T-helper 2 cell treated with Interferon-gamma antibody and Interleukin-4, amounts not matched to agents 5 μg/mL and 100 μg/mL, for 36 hours (primary cell): Measurements from ENCODE around the gene PNPLA6.
"Not testable (repeated sequence)": the region's sequence is repeated elsewhere in the genome, so short reads cannot be mapped to it uniquely, and the experiment has no call there.

Experiments used
- DNase-seq: peaks from one replicate; pipeline ENCODE4 v3.0.0; 2021; ENCODE audit warnings: low spot score
- H3K27ac Mint-ChIP-seq: one replicate; pipeline ENCODE4 v1.8.0; 2021; ENCODE audit warnings: mild to moderate bottlenecking, mixed read lengths
- H3K27me3 Mint-ChIP-seq: one replicate; pipeline ENCODE4 v1.8.0; 2021; ENCODE audit warnings: low read depth, mixed read lengths
- H3K36me3 Mint-ChIP-seq: one replicate; pipeline ENCODE4 v1.8.0; 2021; ENCODE audit warnings: low read depth, mixed read lengths
- H3K4me1 Mint-ChIP-seq: one replicate; pipeline ENCODE4 v1.8.0; 2021; ENCODE audit warnings: low read depth, mixed read lengths
- H3K4me3 Mint-ChIP-seq: one replicate; pipeline ENCODE4 v1.8.0; 2022; ENCODE audit warnings: mild to moderate bottlenecking, moderate library complexity, mixed read lengths
- H3K9me3 Mint-ChIP-seq: one replicate; pipeline ENCODE4 v1.8.0; 2021; ENCODE audit warnings: mixed read lengths

Gene PNPLA6

GRCh38 chr19:7533925-7534480 lies 1.5 kb upstream of the PNPLA6 start:
- H3K9me3 Mint-ChIP-seq = no peaks in the 10 kb centered on the region
- H3K36me3 Mint-ChIP-seq = peaks cover 10% of the 10 kb centered on the region
- H3K4me1 Mint-ChIP-seq = peaks cover 13% of the 10 kb centered on the region
- H3K27ac Mint-ChIP-seq = peak overlapping the region; percentile 76
- DNase-seq = peak; percentile 77
- peak overlapping the region; percentile 94 for H3K4me3 Mint-ChIP-seq
- no peaks in the 10 kb centered on the region for H3K27me3 Mint-ChIP-seq

GRCh38 chr19:7534531-7535046 lies 928 bp upstream of the PNPLA6 start:
- H3K27ac Mint-ChIP-seq = peak overlapping the region; percentile 76
- peak overlapping the region; percentile 94 for H3K4me3 Mint-ChIP-seq
- peak; percentile 37 for DNase-seq
- no peaks in the 10 kb centered on the region for H3K27me3 Mint-ChIP-seq
- H3K9me3 Mint-ChIP-seq = no peaks in the 10 kb centered on the region
- H3K4me1 Mint-ChIP-seq = peaks cover 13% of the 10 kb centered on the region
- H3K36me3 Mint-ChIP-seq = peaks cover 10% of the 10 kb centered on the region

- peaks cover 13% of the 10 kb centered on the region for H3K4me1 Mint-ChIP-seq
- H3K4me3 Mint-ChIP-seq = peak overlapping the region; percentile 94
- no peaks in the 10 kb centered on the region for H3K9me3 Mint-ChIP-seq
- peaks cover 16% of the 10 kb centered on the region for H3K36me3 Mint-ChIP-seq
- DNase-seq = no peak
- no peaks in the 10 kb centered on the region for H3K27me3 Mint-ChIP-seq
- H3K27ac Mint-ChIP-seq = peak overlapping the region; percentile 86
Observed at GRCh38 chr19:7535998-7536695, 630 bp downstream of the PNPLA6 start.

GRCh38 chr19:7538990-7539389 lies 3.5 kb downstream of the PNPLA6 start:
- not testable (repeated sequence) for H3K9me3 Mint-ChIP-seq, H3K27ac Mint-ChIP-seq
- peaks cover 31% of the 10 kb centered on the region for H3K36me3 Mint-ChIP-seq

GRCh38 chr19:7539827-7540425 lies 4.4 kb downstream of the PNPLA6 start:
- Mint-ChIP-seq H3K36me3 (peaks cover 31% of the 10 kb centered on the region), H3K27ac (no peak overlapping the region), H3K27me3 (no peaks in the 10 kb centered on the region), H3K9me3 (no peaks in the 10 kb centered on the region), H3K4me3 (no peak overlapping the region), H3K4me1 (peaks cover 17% of the 10 kb centered on the region)
- DNase-seq = no peak

More at GRCh38 chr19:7538990-7539389, 3.5 kb downstream of the PNPLA6 start:
- peaks cover 19% of the 10 kb centered on the region for H3K4me1 Mint-ChIP-seq
- not testable (repeated sequence) for H3K27me3 Mint-ChIP-seq, H3K4me3 Mint-ChIP-seq, DNase-seq

GRCh38 chr19:7540761-7541474 lies 5.4 kb downstream of the PNPLA6 start:
- Mint-ChIP-seq H3K4me1 (peaks cover 22% of the 10 kb centered on the region), H3K4me3 (no peak overlapping the region), H3K36me3 (peaks cover 33% of the 10 kb centered on the region), H3K9me3 (no peaks in the 10 kb centered on the region), H3K27me3 (no peaks in the 10 kb centered on the region), H3K27ac (no peak overlapping the region)
- no peak for DNase-seq

GRCh38 chr19:7541475-7541824 lies 5.9 kb downstream of the PNPLA6 start:
- Mint-ChIP-seq H3K4me3 (no peak overlapping the region), H3K27me3 (no peaks in the 10 kb centered on the region), H3K4me1 (peaks cover 22% of the 10 kb centered on the region), H3K9me3 (no peaks in the 10 kb centered on the region), H3K36me3 (peaks cover 35% of the 10 kb centered on the region), H3K27ac (no peak overlapping the region)
- no peak for DNase-seq

GRCh38 chr19:7541828-7542443 lies 6.4 kb downstream of the PNPLA6 start:
- no peaks in the 10 kb centered on the region for H3K9me3 Mint-ChIP-seq
- H3K27me3 Mint-ChIP-seq = no peaks in the 10 kb centered on the region
- peaks cover 20% of the 10 kb centered on the region for H3K4me1 Mint-ChIP-seq
- H3K36me3 Mint-ChIP-seq = peaks cover 34% of the 10 kb centered on the region
- no peak overlapping the region for H3K4me3 Mint-ChIP-seq
- no peak overlapping the region for H3K27ac Mint-ChIP-seq
- no peak for DNase-seq

GRCh38 chr19:7542556-7543348 lies 7.2 kb downstream of the PNPLA6 start:
- peaks cover 21% of the 10 kb centered on the region for H3K4me1 Mint-ChIP-seq
- DNase-seq = no peak
- H3K4me3 Mint-ChIP-seq = no peak overlapping the region
- H3K9me3 Mint-ChIP-seq = no peaks in the 10 kb centered on the region
- no peaks in the 10 kb centered on the region for H3K27me3 Mint-ChIP-seq
- peaks cover 34% of the 10 kb centered on the region for H3K36me3 Mint-ChIP-seq
- no peak overlapping the region for H3K27ac Mint-ChIP-seq

- Mint-ChIP-seq H3K36me3 (peaks cover 29% of the 10 kb centered on the region), H3K4me3 (peak overlapping the region; percentile 71), H3K9me3 (no peaks in the 10 kb centered on the region), H3K27ac (no peak overlapping the region), H3K27me3 (no peaks in the 10 kb centered on the region), H3K4me1 (peaks cover 21% of the 10 kb centered on the region)
- DNase-seq = no peak
Observed at GRCh38 chr19:7544626-7545025, 9.1 kb downstream of the PNPLA6 start.

GRCh38 chr19:7545300-7545699 lies 9.8 kb downstream of the PNPLA6 start:
- Mint-ChIP-seq H3K4me3 (no peak overlapping the region), H3K27ac (no peak overlapping the region), H3K9me3 (no peaks in the 10 kb centered on the region), H3K4me1 (peaks cover 21% of the 10 kb centered on the region), H3K27me3 (no peaks in the 10 kb centered on the region), H3K36me3 (peaks cover 28% of the 10 kb centered on the region)
- DNase-seq = no peak

GRCh38 chr19:7545904-7546303 lies 10.4 kb downstream of the PNPLA6 start:
- DNase-seq = no peak
- Mint-ChIP-seq H3K27me3 (no peaks in the 10 kb centered on the region), H3K4me3 (no peak overlapping the region), H3K4me1 (peaks cover 21% of the 10 kb centered on the region), H3K36me3 (peaks cover 31% of the 10 kb centered on the region), H3K27ac (peak overlapping the region; percentile 56), H3K9me3 (no peaks in the 10 kb centered on the region)

GRCh38 chr19:7547159-7547558 lies 11.6 kb downstream of the PNPLA6 start:
- no peaks in the 10 kb centered on the region for H3K9me3 Mint-ChIP-seq
- H3K36me3 Mint-ChIP-seq = peaks cover 30% of the 10 kb centered on the region
- no peaks in the 10 kb centered on the region for H3K27me3 Mint-ChIP-seq
- H3K4me1 Mint-ChIP-seq = peaks cover 21% of the 10 kb centered on the region
- no peak for DNase-seq
- H3K4me3 Mint-ChIP-seq = no peak overlapping the region
- no peak overlapping the region for H3K27ac Mint-ChIP-seq
